Astrocyte (in vitro differentiated cells and primary cell): Measurements from ENCODE around the gene ABL2.

Source experiments
- CTCF ChIP-seq: IDR thresholded peaks from 2 replicates; pipeline ENCODE4 v1.5.1; 2011; ENCODE audit warnings: low read depth, mild to moderate bottlenecking, inconsistent platforms, low read length, moderate library complexity; ENCODE audit not compliant: insufficient read depth
- EZH2 ChIP-seq: IDR thresholded peaks from 2 replicates; pipeline ENCODE4 v1.6.1; 2012; ENCODE audit warnings: mild to moderate bottlenecking, low read length, inconsistent platforms; ENCODE audit not compliant: insufficient read depth

- TF ChIP-seq CTCF: no peak
- TF ChIP-seq EZH2: no peak
Observed at GRCh38 chr1:179146911-179147310, 82.6 kb downstream of the ABL2 start.
